ENCODE measurements around the gene ATG14.

Gene ATG14

DNA sequence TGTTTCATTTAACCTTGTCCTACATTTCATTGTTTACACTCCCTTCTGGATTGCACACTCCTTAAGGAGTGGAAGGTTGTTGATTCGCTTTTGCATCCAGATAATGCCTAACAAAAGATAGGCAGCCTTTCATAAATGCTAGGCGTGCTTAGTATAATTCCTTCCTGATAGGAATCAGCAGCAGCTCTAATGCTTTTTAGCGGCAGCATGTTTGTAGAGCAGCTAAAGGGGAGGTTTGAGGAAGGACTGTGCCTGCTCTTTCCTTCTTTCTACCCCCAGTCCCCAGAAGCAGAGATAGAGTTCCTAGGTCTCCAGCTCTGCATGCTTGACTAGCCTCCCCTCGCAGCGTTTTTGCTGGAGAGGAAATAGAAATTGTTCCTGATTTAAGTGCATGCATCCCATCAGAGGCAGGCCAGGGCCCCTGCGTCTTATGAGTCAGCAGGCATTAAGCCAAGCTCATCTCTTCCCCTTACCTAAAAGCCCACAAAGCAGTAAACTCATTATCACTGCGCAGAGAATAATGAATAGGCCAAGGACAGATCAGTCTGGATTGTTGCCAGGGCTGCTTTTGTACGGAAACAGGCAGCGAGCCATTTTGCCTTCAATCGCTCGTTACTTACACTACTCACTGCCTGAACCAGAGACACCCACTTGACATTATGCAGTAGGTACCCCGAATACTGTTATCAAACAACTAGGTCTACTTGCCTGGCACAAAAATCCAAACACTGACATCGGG, 42.8 kb upstream of the ATG14 start:
- H3K27ac ChIP-seq (ENCODE audit: poor library complexity, severe bottlenecking): peak overlapping the region; percentile 78
- H3K27me3 ChIP-seq (ENCODE audit: insufficient read depth, poor library complexity, severe bottlenecking): no peaks in the 10 kb centered on the region
- H3K9me3 ChIP-seq (ENCODE audit: severe bottlenecking): no peaks in the 10 kb centered on the region
- peak; percentile 87 for DNase-seq (ENCODE audit: low spot score)
- peaks cover 39% of the 10 kb centered on the region for H3K4me1 ChIP-seq (ENCODE audit: insufficient read depth, poor library complexity, severe bottlenecking)
- TF ChIP-seq CTCF (IDR thresholded peaks at IDR 0.05; ENCODE audit: poor library complexity, severe bottlenecking): no peak
- H3K36me3 ChIP-seq (ENCODE audit: low read depth): no peaks in the 10 kb centered on the region
- peak; percentile 84 for ATAC-seq (ENCODE audit: low read depth)
- H3K4me3 ChIP-seq (ENCODE audit: severe bottlenecking): no peak overlapping the region

- Histone ChIP-seq H3K4me3 (ENCODE audit: severe bottlenecking) (no peak overlapping the region), H3K4me1 (ENCODE audit: insufficient read depth, poor library complexity, severe bottlenecking) (peaks cover 46% of the 10 kb centered on the region), H3K27me3 (ENCODE audit: insufficient read depth, poor library complexity, severe bottlenecking) (no peaks in the 10 kb centered on the region), H3K9me3 (ENCODE audit: severe bottlenecking) (no peaks in the 10 kb centered on the region), H3K27ac (ENCODE audit: poor library complexity, severe bottlenecking) (no peak overlapping the region), H3K36me3 (ENCODE audit: low read depth) (no peaks in the 10 kb centered on the region)
- TF ChIP-seq CTCF (IDR thresholded peaks at IDR 0.05; ENCODE audit: poor library complexity, severe bottlenecking): no peak
- ATAC-seq (ENCODE audit: low read depth): no peak
- no peak for DNase-seq (ENCODE audit: low spot score)
These were observed 40.3 kb upstream of the ATG14 start for GRCh38 chr14:55451950-55452349.

GRCh38 chr14:55451398-55451797, 39.8 kb upstream of the ATG14 start:
- DNase-seq (ENCODE audit: low spot score): no peak
- H3K27me3 ChIP-seq (ENCODE audit: insufficient read depth, poor library complexity, severe bottlenecking): no peaks in the 10 kb centered on the region
- H3K36me3 ChIP-seq (ENCODE audit: low read depth): no peaks in the 10 kb centered on the region
- H3K4me3 ChIP-seq (ENCODE audit: severe bottlenecking): no peak overlapping the region
- TF ChIP-seq CTCF (IDR thresholded peaks at IDR 0.05; ENCODE audit: poor library complexity, severe bottlenecking): no peak
- peaks cover 51% of the 10 kb centered on the region for H3K4me1 ChIP-seq (ENCODE audit: insufficient read depth, poor library complexity, severe bottlenecking)
- H3K27ac ChIP-seq (ENCODE audit: poor library complexity, severe bottlenecking): no peak overlapping the region
- H3K9me3 ChIP-seq (ENCODE audit: severe bottlenecking): no peaks in the 10 kb centered on the region
- no peak for ATAC-seq (ENCODE audit: low read depth)

- H3K9me3 ChIP-seq (ENCODE audit: severe bottlenecking): no peaks in the 10 kb centered on the region
- H3K36me3 ChIP-seq (ENCODE audit: low read depth): no peaks in the 10 kb centered on the region
- H3K27me3 ChIP-seq (ENCODE audit: insufficient read depth, poor library complexity, severe bottlenecking): no peaks in the 10 kb centered on the region
- H3K27ac ChIP-seq (ENCODE audit: poor library complexity, severe bottlenecking): no peak overlapping the region
- ATAC-seq (ENCODE audit: low read depth) (no peak), DNase-seq (ENCODE audit: low spot score) (no peak)
- no peak for TF ChIP-seq CTCF (IDR thresholded peaks at IDR 0.05; ENCODE audit: poor library complexity, severe bottlenecking)
- H3K4me1 ChIP-seq (ENCODE audit: insufficient read depth, poor library complexity, severe bottlenecking): peaks cover 55% of the 10 kb centered on the region
- H3K4me3 ChIP-seq (ENCODE audit: severe bottlenecking): no peak overlapping the region
These were observed 39.4 kb upstream of the ATG14 start for GRCh38 chr14:55450987-55451386.

DNA sequence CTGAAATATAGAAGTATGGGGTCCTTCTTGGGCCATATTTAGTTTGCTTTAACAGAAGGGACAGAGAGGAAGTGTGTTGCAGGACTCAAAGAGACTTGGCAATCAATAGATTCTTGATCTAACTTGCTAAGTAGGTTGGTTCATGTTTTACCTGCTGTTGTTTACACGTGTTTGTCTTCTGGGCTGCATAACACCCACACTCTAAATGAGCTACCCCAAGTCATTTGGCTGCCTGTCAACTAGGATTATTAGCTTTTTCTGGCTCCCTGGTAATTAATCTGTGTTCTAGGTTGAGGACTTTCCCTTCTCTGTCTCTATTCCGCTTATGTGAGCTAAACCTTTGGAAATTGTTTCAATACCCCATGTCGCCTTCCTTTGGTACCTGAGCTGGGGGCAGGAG, 38.9 kb upstream of the ATG14 start:
- Histone ChIP-seq H3K36me3 (ENCODE audit: low read depth) (no peaks in the 10 kb centered on the region), H3K4me1 (ENCODE audit: insufficient read depth, poor library complexity, severe bottlenecking) (peaks cover 58% of the 10 kb centered on the region), H3K4me3 (ENCODE audit: severe bottlenecking) (no peak overlapping the region), H3K27me3 (ENCODE audit: insufficient read depth, poor library complexity, severe bottlenecking) (no peaks in the 10 kb centered on the region), H3K27ac (ENCODE audit: poor library complexity, severe bottlenecking) (no peak overlapping the region), H3K9me3 (ENCODE audit: severe bottlenecking) (no peaks in the 10 kb centered on the region)
- no peak for TF ChIP-seq CTCF (IDR thresholded peaks at IDR 0.05; ENCODE audit: poor library complexity, severe bottlenecking)
- DNase-seq (ENCODE audit: low spot score): no peak
- ATAC-seq (ENCODE audit: low read depth): no peak
